Measurements from ENCODE around the gene DDT. TPM values are rescaled to one million over a fixed set of nuclear protein-coding genes. Genes with fewer than 3 reads are reported as not detected.
"Not testable (repeated sequence)": the region's sequence is repeated elsewhere in the genome, so short reads cannot be mapped to it uniquely, and the experiment has no call there.

Gene DDT
- total RNA-seq = 10 to 100 TPM; 48.5 to 50.3 TPM
- long read RNA-seq, donor 1, transcript DDT-202 (3 exons, 713 nt) = major isoform, 5 of 5 reads
- long read RNA-seq, donor 1, partial matches to known transcripts = 0 of 5 reads
- long read RNA-seq, donor 1, other reads (novel, unspliced or antisense) = 0 of 5 reads
- long read RNA-seq, donor 2, transcript DDT-202 (3 exons, 713 nt) = major isoform, 5 of 8 reads
- long read RNA-seq, donor 2, partial matches to known transcripts = 0 of 8 reads
- long read RNA-seq, donor 2, other reads (novel, unspliced or antisense) = 1 of 8 reads

GRCh38 chr22:23974345-23974744 is at the start of gene DDT:
TSS of gene DDT (minus strand) at chr22:23974441. CDS start at chr22:23974414, 27 bp downstream.
- DNase-seq (ENCODE audit: low spot score) = not testable (repeated sequence)
- intact Hi-C loops (cut with DNase I) = loop anchor here in 1 of 2 donors (10.0 kb wide), 1 partner anchor 50 kb away; no protein-coding TSS in a partner anchor

- no peak for DNase-seq (ENCODE audit: low spot score)
- intact Hi-C loops (cut with DNase I) = no loop called here
Observed at GRCh38 chr22:24023204-24023789, 49.1 kb upstream of the DDT start.

DNA sequence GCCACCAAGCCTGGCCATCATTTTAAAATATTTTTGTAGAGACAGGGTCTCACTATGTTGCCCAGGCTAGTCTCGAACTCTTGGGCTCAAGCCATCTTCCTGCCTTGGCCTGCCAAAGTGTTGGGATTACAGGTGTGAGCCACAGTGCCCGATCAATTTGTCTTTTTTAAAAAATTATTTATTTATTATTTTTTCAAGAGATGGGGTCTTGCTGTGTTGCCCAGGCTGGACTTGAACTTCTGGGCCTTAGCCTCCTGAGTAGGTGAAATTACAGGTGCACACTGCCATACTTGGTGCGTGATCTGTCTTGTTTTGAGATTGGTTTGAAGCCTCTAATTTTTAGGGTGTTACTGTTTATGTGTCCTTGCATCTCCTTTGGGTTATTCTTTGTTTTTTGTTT is 47.1 kb upstream of the DDT start:
- intact Hi-C loops (cut with DNase I) = no loop called here
- DNase-seq (ENCODE audit: low spot score) = no peak

GRCh38 chr22:24016156-24016555 is 41.9 kb upstream of the DDT start:
- no peak for DNase-seq (ENCODE audit: low spot score)
- intact Hi-C loops (cut with DNase I) = loop anchor here in 1 of 2 donors (10.0 kb wide), 1 partner anchor 129 kb away; no protein-coding TSS in a partner anchor

- intact Hi-C loops (cut with DNase I) = loop anchor here in 1 of 2 donors (10.0 kb wide), 1 partner anchor 133 kb away; no protein-coding TSS in a partner anchor
- DNase-seq (ENCODE audit: low spot score) = no peak
Observed at GRCh38 chr22:24011735-24012068, 37.5 kb upstream of the DDT start.

DNA sequence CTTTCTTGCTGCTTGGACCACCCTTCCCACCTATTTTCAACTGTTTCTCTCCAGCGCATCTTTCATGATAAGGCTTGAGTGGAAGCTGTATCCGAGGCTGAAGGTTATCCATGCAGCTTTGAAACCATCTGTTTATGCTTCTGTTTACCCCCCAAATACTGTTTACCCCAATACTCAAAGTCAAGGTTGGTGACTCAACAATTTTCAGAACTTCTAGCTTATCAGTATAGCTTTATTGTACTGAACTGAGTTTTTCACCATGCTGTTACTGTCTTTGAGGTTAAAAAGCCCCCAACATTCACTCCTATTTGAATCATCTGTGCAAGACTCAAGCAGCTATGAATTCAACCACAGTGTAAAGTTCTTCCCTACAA is 35.8 kb upstream of the DDT start:
- DNase-seq (ENCODE audit: low spot score) = no peak
- intact Hi-C loops (cut with DNase I) = loop anchor here in 1 of 2 donors (10.0 kb wide), 1 partner anchor 135 kb away; no protein-coding TSS in a partner anchor

DNA sequence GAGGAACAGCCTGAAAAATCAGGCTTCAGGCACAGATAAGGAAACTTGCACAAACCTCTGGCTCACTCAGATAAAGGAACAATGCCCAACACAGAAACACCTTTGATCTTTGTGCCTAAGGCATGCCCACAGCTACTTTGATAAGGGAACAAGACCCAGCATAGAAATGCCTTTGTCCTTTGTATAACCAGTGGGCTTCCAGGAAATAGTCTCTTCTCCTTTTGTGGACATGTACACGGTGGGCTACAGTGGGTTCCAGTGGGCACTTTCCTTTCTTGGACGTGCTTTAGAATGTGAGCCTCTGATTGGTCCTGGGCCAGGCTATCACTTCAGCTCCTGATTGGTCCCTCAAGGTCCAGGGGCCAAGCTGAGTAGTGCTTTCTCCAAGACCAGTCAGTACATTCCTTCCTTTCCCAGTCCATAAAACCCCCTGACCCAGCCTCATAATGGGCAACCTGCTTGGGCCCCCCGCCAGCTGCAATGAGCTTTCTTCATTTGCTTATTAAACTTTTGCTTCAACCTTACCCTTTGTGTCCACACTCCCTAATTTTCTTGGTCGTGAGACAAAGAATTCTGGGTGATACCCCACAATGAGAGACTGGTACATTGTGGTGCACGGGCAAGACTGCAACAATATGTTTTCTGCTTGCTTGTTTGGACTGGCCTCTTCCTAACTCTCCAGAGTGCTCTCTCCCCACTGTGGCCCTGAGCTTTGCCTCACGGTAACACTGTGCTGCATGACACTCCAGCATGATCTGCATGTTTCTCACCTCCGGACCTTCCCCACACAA is 35.2 kb upstream of the DDT start:
- intact Hi-C loops (cut with DNase I) = loop anchor here in 1 of 2 donors (10.0 kb wide), 2 partner anchors 135 to 155 kb away; no protein-coding TSS in a partner anchor
- no peak for DNase-seq (ENCODE audit: low spot score)

- intact Hi-C loops (cut with DNase I) = loop anchor here in 1 of 2 donors (10.0 kb wide), 1 partner anchor 156 kb away; no protein-coding TSS in a partner anchor
Observed at GRCh38 chr22:24008381-24009226, 34.4 kb upstream of the DDT start.

GRCh38 chr22:24008022-24008283 is 33.7 kb upstream of the DDT start:
- DNase-seq (ENCODE audit: low spot score) = no peak
- intact Hi-C loops (cut with DNase I) = loop anchor here in 1 of 2 donors (10.0 kb wide), 1 partner anchor 157 kb away; no protein-coding TSS in a partner anchor

More at GRCh38 chr22:24008381-24009226, 34.4 kb upstream of the DDT start:
- no peak for DNase-seq (ENCODE audit: low spot score)

DNA sequence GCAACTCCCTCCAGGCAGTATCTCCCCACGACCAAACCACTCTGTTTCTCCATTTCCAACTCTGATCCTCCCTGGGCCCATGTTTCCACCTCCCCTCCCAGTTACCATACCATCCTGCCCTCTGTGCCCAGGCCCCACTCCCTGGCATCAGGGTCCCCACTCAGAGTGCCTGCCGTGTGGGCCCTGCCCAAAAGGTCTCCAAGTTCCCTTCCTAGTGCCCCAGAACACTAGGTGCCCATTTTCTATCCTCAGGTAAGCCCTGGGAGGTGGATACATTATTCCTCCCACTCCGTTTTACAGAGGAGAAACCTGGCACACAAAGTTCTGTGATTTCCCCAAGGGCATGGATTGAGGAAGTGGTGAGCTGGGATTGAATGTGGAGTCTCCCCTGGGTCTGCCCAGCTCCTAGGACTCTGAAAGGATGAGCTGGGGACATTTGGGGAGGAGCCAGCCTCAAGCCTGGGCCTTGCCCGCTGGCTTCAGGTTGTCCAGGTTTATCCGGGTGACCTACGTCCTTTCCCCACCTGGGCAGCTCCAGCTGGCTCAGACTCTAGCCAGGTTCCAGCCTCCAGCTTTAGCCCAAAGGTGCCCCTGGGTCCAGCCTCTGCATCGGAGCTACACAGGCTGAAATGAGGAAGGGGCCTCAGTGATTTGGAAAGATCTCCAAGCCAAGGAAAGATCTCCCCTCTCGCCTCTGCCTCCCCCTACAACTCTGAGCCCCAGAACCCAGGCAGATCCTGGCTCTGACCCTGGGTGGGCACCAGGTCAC is 33.2 kb upstream of the DDT start:
- intact Hi-C loops (cut with DNase I) = loop anchor here in 1 of 2 donors (10.0 kb wide), 1 partner anchor 157 kb away; no protein-coding TSS in a partner anchor

DNA sequence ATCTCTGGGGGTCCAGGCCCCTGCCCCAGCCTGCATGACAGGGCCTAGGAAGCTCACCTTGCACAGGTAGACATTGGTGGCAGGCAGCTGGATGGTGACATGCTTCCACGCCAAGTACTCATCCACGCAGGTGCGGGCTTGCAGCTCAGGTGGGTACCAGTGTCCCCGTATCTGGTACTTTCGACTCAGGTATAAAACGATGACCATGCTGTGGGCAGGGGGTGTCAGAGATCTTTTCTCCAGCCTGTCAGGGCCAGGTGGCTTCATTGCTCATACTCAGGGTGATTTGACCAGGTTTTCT is 32.6 kb upstream of the DDT start:
- no peak for DNase-seq (ENCODE audit: low spot score)
- intact Hi-C loops (cut with DNase I) = loop anchor here in 1 of 2 donors (10.0 kb wide), 1 partner anchor 158 kb away; no protein-coding TSS in a partner anchor

More for the DNA sequence above, 33.2 kb upstream of the DDT start:
- DNase-seq (ENCODE audit: low spot score) = no peak

DNA sequence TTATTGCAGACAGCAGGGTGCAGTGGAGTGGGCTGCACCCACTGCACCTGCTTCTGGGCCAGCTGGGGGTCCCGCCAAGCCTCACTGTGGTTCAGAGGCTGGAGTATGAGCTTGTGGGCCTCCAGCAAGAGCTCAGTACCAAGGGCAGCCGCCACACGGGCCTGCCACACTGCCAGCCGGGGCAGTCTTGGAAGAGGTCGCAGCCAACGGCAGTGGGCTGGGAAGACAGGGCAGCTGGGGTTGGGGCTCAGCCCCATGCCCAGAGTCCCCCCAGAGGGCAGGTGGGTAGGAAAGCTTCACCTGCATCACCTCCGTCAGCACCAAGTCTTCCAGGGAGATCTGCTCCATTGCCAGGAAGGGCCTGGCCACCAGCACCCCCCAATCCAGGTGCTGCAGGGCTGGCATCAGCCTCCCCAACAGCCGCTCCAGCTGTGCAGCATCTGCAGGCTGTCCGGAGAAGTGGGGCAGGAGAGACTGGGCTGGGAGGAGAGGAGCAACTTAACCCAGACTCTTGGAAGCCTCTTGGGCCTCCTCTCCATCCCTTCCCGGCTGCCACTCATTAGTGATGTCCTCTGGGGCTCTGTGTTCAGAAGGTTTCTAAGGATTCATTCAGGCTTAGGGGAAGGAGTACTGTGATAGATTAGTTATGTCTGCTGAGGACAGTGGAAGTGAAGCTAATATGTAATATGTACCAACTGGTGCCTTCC is 32.1 kb upstream of the DDT start:
- no peak for DNase-seq (ENCODE audit: low spot score)
- intact Hi-C loops (cut with DNase I) = loop anchor here in 1 of 2 donors (10.0 kb wide), 1 partner anchor 158 kb away; no protein-coding TSS in a partner anchor

GRCh38 chr22:24005201-24005600 is 31.0 kb upstream of the DDT start, which contains the start of gene GSTT4:
TSS of gene GSTT4 (minus strand) at chr22:24005453. CDS start at chr22:24005356, 97 bp downstream.
- DNase-seq (ENCODE audit: low spot score) = no peak
- intact Hi-C loops (cut with DNase I) = loop anchor here in 1 of 2 donors (10.0 kb wide), 1 partner anchor 160 kb away; no protein-coding TSS in a partner anchor

- intact Hi-C loops (cut with DNase I) = loop anchor here in 1 of 2 donors (10.0 kb wide), 1 partner anchor 161 kb away; no protein-coding TSS in a partner anchor
- no peak for DNase-seq (ENCODE audit: low spot score)
Observed at GRCh38 chr22:24003887-24004286, 29.6 kb upstream of the DDT start.

- intact Hi-C loops (cut with DNase I) = loop anchor here in 1 of 2 donors (10.0 kb wide), 1 partner anchor 162 kb away; no protein-coding TSS in a partner anchor
- no peak for DNase-seq (ENCODE audit: low spot score)
Observed at GRCh38 chr22:24002851-24003250, 28.6 kb upstream of the DDT start.

DNA sequence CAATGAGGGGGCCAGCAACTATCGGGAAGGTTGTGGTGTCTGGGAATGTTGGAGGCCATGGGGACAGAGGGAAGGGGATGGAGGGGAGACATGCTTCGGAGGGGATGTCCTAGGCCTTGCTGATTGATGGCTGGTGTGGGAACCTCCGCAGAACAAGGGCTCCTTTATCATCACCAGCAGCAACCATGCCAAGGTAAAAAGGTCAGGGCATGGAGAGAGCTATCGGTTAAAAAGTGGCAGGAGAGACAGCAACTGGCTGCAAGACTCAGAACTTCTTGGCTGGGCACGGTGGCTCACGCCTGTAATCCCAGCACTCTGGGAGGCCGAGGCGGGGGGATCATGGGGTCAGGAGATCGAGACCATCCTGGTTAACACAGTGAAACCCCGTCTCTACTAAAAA is 28.0 kb upstream of the DDT start:
- DNase-seq (ENCODE audit: low spot score) = no peak
- intact Hi-C loops (cut with DNase I) = loop anchor here in 1 of 2 donors (10.0 kb wide), 1 partner anchor 163 kb away; no protein-coding TSS in a partner anchor

GRCh38 chr22:24001314-24001713 is 27.1 kb upstream of the DDT start:
- intact Hi-C loops (cut with DNase I) = loop anchor here in 1 of 2 donors (10.0 kb wide), 1 partner anchor 163 kb away; no protein-coding TSS in a partner anchor
- DNase-seq (ENCODE audit: low spot score) = no peak

All from posterior vena cava (tissue), 2 donors.